ENCODE results near the gene VAMP2.

Gene VAMP2

DNA sequence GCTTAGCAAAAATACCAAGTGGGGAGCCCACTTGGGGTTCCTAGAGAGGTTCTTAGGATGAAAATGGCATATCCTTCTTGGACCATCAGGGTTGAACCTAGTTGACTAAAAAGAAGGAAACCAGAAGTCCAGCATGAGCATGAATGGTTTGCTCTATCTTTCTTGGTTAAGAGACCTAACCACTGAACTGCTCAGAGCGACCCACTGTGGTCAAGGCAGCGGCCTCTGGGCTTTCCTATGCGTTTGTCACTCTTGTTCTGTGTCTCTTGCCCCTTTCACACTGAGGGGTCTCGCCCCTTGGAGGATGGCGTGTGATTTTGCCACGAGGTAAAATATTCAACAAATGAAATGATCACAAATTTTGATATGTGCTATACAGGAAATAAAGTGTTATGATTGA, 27.8 kb upstream of the VAMP2 start:
- H2AFZ ChIP-seq (ENCODE audit: low read length) = no peak overlapping the region
- no peaks in the 10 kb centered on the region for H3K36me3 ChIP-seq (ENCODE audit: insufficient read depth, low read length)
- peak overlapping the region; percentile 82 for H3K27ac ChIP-seq (ENCODE audit: low read depth, low read length, poor library complexity, severe bottlenecking)
- no peaks in the 10 kb centered on the region for H3K9me3 ChIP-seq (ENCODE audit: low read length)
- peak overlapping the region; percentile 36; the same call in 1 of the 2 replicates for H3K9ac ChIP-seq (ENCODE audit: low read length)
- no peaks in the 10 kb centered on the region for H4K20me1 ChIP-seq (ENCODE audit: insufficient read depth, low read length)
- peaks cover 13% of the 10 kb centered on the region; the same call in 1 of the 2 replicates for H3F3A ChIP-seq (ENCODE audit: insufficient read depth, low read length)
- H3K4me3 ChIP-seq (ENCODE audit: low read depth, low read length, poor library complexity, severe bottlenecking) = peak overlapping the region; percentile 80
- H3K79me2 ChIP-seq (ENCODE audit: insufficient read depth, low read length) = no peaks in the 10 kb centered on the region
- H3K4me1 ChIP-seq (ENCODE audit: insufficient read depth, low read length, severe bottlenecking) = peaks cover 43% of the 10 kb centered on the region
- no peak for TF ChIP-seq EZH2 (IDR thresholded peaks at IDR 0.05; ENCODE audit: borderline replicate concordance, low read length)
- TF ChIP-seq, protein P1, sequence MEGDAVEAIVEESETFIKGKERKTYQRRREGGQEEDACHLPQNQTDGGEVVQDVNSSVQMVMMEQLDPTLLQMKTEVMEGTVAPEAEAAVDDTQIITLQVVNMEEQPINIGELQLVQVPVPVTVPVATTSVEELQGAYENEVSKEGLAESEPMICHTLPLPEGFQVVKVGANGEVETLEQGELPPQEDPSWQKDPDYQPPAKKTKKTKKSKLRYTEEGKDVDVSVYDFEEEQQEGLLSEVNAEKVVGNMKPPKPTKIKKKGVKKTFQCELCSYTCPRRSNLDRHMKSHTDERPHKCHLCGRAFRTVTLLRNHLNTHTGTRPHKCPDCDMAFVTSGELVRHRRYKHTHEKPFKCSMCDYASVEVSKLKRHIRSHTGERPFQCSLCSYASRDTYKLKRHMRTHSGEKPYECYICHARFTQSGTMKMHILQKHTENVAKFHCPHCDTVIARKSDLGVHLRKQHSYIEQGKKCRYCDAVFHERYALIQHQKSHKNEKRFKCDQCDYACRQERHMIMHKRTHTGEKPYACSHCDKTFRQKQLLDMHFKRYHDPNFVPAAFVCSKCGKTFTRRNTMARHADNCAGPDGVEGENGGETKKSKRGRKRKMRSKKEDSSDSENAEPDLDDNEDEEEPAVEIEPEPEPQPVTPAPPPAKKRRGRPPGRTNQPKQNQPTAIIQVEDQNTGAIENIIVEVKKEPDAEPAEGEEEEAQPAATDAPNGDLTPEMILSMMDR (IDR thresholded peaks at IDR 0.05; ENCODE audit: low read length) = no peak; the same call in 1 of the 2 replicates
- H3K4me2 ChIP-seq (ENCODE audit: low read length) = peak overlapping the region; percentile 68
- no peaks in the 10 kb centered on the region for H3K27me3 ChIP-seq (ENCODE audit: insufficient read depth, low read length)
- H3K9me2 ChIP-seq (ENCODE audit: low read depth, low read length) = no peaks in the 10 kb centered on the region

- Histone ChIP-seq H3K9ac (ENCODE audit: low read length) (peak within 1 kb of the TSS; percentile 78), H3K9me3 (ENCODE audit: low read length) (no peaks in the 10 kb centered on the region)
Measured at GRCh38 chr17:8189711-8190477, 27.1 kb upstream of the VAMP2 start, which contains the start of gene BORCS6. TSS of gene BORCS6 (minus strand) at chr17:8190180. CDS start at chr17:8190140, 40 bp downstream.

DNA sequence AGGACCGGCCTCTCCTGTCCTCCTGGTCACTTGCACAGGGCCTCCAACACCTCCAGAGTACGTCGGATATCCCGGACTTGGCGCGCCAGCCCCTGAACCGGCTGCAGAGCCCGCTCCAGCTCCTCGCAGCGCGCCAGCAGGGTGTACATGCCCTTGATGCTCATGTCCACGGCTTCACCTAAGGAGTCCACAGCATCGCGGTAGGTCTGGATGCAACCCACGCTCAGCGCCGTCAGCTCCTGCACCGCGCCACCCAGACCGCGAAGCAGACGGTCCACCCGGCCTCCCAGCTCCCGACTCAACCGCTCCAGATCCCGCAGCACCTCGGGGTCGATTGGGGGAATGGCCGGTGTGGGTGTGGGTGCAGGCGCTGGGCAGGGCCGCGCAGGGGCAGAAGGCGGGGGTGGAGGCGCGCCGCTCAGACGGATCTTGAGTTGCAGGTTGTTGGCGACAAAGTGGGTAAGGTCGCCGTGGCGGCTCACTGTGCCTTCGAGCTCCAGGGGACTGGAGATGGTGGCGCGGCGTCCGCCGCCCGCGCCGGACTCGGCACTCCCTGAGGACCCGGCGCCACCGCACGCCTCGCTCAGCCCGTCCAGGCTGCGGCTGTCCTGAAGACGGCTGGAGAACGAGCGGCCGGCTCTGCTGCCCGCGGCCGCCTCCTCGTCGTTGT, 26.4 kb upstream of the VAMP2 start:
- Histone ChIP-seq H3K4me2 (ENCODE audit: low read length) (peak overlapping the region; percentile 96), H3K4me1 (ENCODE audit: insufficient read depth, low read length, severe bottlenecking) (peaks cover 43% of the 10 kb centered on the region), H3K9me2 (ENCODE audit: low read depth, low read length) (no peaks in the 10 kb centered on the region), H3K27me3 (ENCODE audit: insufficient read depth, low read length) (no peaks in the 10 kb centered on the region), H3F3A (ENCODE audit: insufficient read depth, low read length) (peaks cover 13% of the 10 kb centered on the region; the same call in 1 of the 2 replicates), H3K27ac (ENCODE audit: low read depth, low read length, poor library complexity, severe bottlenecking) (peak overlapping the region; percentile 94), H3K79me2 (ENCODE audit: insufficient read depth, low read length) (no peaks in the 10 kb centered on the region), H3K4me3 (ENCODE audit: low read depth, low read length, poor library complexity, severe bottlenecking) (peak overlapping the region; percentile 80), H4K20me1 (ENCODE audit: insufficient read depth, low read length) (no peaks in the 10 kb centered on the region), H3K36me3 (ENCODE audit: insufficient read depth, low read length) (no peaks in the 10 kb centered on the region), H3K9ac (ENCODE audit: low read length) (peak overlapping the region; percentile 78), H2AFZ (ENCODE audit: low read length) (no peak overlapping the region), H3K9me3 (ENCODE audit: low read length) (no peaks in the 10 kb centered on the region)
- no peak for TF ChIP-seq EZH2 (IDR thresholded peaks at IDR 0.05; ENCODE audit: borderline replicate concordance, low read length)
- TF ChIP-seq, protein P1 (IDR thresholded peaks at IDR 0.05; ENCODE audit: low read length) = no peak

More at GRCh38 chr17:8189711-8190477, 27.1 kb upstream of the VAMP2 start, which contains the start of gene BORCS6:
- Histone ChIP-seq H3K4me1 (ENCODE audit: insufficient read depth, low read length, severe bottlenecking) (peaks cover 43% of the 10 kb centered on the region), H3K36me3 (ENCODE audit: insufficient read depth, low read length) (no peaks in the 10 kb centered on the region), H3K4me2 (ENCODE audit: low read length) (peak within 1 kb of the TSS; percentile 96), H3K79me2 (ENCODE audit: insufficient read depth, low read length) (no peaks in the 10 kb centered on the region), H3K27me3 (ENCODE audit: insufficient read depth, low read length) (no peaks in the 10 kb centered on the region), H3K4me3 (ENCODE audit: low read depth, low read length, poor library complexity, severe bottlenecking) (peak within 1 kb of the TSS; percentile 80), H4K20me1 (ENCODE audit: insufficient read depth, low read length) (no peaks in the 10 kb centered on the region), H3F3A (ENCODE audit: insufficient read depth, low read length) (peaks cover 13% of the 10 kb centered on the region; the same call in 1 of the 2 replicates), H3K9me2 (ENCODE audit: low read depth, low read length) (no peaks in the 10 kb centered on the region), H2AFZ (ENCODE audit: low read length) (no peak within 1 kb of the TSS), H3K27ac (ENCODE audit: low read depth, low read length, poor library complexity, severe bottlenecking) (peak within 1 kb of the TSS; percentile 82)
- TF ChIP-seq, protein P1 (IDR thresholded peaks at IDR 0.05; ENCODE audit: low read length) = peak; percentile 21; the same call in 1 of the 2 replicates
- no peak for TF ChIP-seq EZH2 (IDR thresholded peaks at IDR 0.05; ENCODE audit: borderline replicate concordance, low read length)
